ENCODE measurements around the gene RAPGEF2.
A peak's percentile ranks its signal among the peaks of the same experiment; 100 is the strongest.
"Not testable (repeated sequence)": the region's sequence is repeated elsewhere in the genome, so short reads cannot be mapped to it uniquely, and the experiment has no call there.

The RAPGEF2 gene

DNA sequence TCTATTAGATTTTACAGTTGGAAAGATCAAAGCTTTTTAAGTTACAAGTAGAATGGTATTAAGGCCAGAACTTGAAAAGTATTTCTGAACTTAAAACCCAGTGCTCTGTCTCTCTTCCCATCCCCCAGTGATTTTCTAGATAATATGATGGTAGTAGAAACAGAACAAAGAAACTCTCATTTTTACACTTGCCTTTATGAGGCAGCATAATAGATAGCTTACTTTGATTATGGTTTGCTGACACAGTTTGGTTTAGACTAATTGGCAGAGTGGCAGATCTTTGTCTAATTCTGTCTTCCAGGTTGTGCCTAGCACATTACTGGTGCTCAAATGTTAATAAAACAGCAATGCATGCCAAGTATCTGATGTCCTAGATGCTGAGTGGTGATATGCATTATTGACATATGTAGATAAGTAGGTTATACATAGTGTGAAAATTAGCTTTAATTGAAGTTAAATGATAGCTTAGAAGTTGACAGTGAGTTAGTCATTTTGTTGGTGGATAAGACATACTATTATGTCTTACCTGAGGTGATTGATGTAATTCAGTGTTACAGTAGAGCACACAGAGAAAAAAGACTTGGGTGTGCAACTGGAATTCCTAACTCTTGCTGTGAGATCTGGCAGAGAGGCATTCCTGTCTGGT is 4.3 kb upstream of the RAPGEF2 start:
- no peak for DNase-seq

DNA sequence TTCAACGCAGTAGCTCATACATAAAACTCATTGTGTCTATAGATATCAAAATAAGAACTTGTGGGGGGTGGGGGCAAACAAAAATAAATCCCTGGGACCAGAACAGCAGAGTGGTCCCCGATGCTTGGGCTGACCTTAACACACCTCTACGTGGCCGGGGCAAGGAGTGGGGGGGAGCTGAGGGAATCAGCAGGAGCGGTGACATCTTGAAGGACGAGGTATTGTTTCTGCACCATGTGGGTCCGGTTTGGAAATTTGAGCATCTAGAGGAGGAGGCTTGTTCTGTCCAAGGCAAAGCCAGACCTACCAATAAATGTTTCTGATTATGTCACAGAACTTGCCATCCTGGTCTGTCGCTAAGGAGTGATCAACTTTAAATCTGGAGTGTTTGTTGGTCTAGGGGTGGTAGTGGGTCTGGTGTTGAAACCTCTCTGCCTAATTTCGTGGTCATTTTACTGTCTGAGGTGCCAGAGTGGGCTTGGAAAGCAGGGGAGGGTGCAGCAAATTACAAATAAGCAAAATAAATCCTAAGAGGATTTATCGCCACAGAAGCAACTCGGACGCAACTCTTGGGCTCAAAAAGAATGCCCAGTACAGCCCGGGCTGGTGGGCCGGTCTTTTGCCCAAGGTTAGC is 774 bp upstream of the RAPGEF2 start:
- no peak for DNase-seq

DNA sequence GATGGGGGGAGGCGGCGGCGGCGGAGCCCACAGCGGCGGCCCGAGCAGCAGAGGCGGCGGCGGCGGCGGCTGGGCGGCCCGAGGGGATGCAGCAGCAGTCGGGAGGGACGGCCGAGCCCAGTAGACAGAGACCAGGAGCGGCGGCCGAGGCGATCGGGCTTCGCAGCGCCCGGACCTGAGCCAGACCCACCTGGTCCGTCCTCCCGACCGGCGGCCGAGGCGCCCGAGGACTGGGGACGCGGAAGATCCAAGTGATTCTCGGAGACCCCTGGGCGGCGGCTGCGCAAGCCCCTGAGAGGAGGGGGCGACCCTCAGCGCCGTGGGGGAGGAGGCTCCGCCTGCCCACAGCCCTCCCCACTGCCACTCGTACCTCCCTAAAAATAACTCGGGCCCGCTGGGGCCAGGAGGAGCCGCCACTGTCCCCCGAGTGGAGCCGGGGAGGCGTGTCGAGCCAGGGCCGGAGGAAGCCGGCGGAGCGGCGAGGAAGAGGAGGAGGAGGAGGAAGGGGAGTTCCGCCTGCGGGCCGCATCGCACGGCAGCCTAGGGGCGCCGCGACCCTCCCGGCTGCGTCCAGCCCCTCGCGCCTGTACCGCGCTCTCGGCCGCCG is 608 bp downstream of the RAPGEF2 start:
- no peak for DNase-seq

DNA sequence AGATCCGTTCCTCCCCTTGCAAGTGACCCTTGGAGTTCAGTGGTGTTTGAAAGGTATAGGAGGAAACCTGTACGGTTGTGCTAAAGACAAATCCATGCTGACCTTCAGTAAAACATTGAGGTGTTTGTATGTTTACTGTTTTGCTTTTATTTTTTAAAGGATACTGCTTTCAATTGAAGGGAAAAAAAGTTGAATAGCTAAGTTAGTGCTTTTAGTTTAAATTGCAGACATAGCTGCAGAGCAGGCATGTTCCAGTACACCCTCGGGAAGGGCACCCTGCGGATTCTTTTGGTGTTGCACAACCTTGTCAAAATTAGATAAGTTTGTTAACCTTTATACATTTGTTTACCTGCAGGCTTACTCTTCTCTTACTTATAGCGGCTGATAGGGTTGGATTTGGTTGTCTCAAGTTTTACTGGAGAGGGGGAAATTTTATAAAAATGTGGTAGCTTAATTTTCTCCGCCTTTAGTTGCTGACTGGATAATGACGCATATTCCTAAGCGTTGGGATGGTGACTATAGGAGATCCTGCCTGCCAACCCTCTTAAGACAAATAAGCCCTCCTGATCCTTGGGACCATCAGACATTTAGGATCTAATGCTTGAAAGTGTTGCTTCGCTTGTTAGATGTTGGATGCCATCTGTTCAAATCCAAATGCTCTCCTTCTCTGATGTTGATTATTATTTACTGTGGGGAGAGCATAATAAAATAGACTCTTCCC is 2.0 kb downstream of the RAPGEF2 start:
- DNase-seq, result peak; percentile 50

DNA sequence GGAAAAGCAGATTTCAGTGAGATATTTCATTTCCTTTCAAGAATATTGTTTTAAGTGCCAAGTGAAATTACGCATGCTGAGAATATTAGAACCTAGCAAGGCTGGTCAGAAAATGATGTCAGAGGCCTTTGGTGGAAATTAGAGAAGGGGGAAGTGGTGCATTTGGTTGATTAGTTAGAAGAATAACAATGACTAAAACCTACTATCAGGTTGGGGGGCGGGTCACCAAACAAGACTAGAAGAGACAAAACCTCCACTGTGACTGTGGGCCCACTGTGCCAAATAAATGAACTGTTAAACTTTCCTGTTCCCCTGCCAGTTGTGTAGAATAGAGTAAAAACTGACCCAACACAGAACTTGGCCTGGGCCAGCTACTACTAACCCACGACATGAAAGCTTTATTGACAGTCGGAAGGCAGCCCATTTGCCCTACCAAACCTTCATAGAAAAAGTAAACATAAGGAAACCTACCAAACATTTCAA is 2.9 kb downstream of the RAPGEF2 start:
- no peak for DNase-seq

DNA sequence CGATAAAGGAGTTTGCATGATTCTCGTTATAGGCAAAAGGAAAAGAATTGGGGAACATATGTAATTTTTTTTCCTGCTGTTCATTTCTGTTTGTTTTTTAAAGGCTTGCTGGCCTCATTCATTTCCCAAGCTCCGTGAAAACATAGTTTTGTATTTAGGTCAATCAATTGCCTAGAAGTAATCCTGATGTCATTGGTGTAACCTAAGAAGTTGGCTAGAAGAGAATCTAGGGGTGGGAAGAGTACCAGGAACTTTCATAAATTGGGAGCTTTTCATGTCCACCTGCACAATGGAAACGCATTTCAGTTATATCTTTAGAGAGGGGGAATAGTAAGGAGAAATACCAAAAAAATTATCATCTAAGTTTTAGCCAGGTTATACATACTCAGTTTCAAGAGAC is 3.8 kb downstream of the RAPGEF2 start:
- DNase-seq, result no peak

DNA sequence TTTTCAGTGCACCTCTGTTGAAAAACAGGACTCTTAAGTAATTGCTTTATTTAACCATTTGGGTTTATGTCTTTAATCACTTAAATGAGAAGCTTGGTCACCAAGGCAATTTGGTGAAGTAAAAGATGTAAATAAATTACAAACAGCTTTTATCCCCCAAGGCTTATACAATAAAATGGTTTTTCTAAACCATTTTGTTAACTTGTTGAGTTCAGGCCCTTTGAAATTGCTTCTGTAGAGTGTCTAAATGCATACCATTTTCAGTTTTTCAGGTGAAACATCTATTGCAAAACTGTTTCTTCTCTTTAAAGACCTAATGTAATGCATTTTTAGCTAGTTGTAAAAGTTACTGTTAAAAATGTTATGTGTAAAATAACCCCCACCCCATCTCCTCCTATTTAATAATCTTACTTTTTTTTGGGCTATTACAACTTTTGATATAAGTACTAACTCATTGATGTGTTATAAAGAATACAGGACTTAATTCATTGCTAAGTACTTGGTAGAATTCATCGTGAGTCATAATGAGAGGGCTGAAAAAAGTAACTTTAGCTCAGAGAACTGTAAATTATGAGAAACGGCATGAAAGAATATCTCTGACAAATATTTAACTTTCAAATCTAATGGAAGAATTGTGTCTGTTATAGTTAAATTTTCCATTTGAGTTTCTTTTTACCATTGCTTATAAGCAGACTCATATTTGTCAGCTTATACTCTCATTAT is 4.5 kb downstream of the RAPGEF2 start:
- no peak for DNase-seq

DNA sequence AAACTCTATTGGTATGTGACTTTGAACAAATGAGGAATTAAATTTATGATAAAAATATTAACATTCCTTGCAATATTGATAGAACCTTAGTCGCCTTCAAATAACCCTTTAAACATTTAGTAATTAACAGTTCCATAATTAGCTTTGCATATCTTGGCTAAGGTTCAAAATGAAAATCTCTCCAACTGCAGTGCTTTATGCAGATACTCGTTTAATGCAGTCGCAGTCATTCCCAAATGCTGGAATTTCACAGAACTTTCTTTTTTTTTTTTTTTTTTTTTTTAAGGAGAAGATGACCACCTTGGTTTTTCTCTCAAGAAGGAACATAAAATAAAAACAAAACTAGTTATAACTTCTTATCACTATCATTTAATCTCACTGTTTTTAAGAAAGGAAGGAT is 5.2 kb downstream of the RAPGEF2 start:
- DNase-seq, result no peak

DNA sequence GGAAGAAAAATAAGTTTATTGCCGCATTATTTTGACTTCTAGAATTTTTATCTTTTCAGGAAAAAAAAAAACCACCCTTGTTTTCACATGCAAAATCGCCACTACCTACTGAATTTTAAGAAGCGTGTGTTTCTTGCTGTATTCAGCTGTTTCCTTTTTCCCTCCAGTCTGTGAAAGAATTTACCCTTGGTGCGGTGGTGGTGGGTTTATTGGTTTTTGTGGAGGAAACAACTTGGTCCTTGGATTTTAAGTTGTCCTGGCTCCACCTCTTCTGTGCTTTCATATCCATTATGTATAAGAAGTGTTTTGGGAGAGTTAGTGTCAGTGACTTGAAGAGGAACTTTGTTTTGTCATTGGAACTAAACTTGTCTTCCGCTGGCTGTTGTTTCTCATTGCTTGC is 8.1 kb downstream of the RAPGEF2 start:
- DNase-seq, result no peak

DNA sequence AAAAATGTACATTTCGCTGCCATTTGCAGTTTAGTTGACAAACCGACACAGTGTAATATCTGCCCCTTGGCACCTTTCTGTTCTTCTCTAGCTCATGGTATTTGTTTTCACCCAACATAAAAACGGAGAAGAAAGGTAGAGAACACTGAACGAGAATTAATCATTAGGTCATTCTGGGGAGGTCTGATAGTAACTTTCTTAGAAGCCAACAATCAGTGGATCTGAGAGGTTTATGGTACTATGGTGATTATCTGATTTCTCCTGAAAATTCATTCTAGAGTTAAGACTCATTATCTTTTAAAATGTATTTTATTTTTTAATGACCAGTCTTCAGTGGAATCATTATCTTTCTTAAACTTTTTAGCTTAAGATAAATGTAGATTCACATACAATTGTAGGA is 8.5 kb downstream of the RAPGEF2 start:
- DNase-seq, result no peak

DNA sequence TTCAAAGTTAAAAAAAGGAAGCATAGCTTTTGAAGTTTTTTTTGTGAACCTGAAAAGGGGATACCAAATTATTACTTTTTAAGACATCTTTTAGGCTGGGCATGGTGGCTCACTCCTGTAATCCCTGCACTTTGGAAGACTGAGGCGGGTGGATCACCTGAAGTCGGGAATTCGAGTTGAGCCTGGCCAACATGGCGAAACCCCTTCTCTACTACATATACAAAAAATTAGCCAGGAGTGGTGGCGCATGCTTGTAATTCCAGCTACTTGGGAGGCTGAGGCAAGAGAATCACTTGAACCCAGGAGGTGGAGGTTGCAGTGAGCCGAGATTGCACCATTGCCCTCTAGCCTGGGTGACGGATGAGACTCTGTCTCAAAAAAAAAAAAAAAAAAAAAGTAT is 10.5 kb downstream of the RAPGEF2 start:
- not testable (repeated sequence) for DNase-seq

DNA sequence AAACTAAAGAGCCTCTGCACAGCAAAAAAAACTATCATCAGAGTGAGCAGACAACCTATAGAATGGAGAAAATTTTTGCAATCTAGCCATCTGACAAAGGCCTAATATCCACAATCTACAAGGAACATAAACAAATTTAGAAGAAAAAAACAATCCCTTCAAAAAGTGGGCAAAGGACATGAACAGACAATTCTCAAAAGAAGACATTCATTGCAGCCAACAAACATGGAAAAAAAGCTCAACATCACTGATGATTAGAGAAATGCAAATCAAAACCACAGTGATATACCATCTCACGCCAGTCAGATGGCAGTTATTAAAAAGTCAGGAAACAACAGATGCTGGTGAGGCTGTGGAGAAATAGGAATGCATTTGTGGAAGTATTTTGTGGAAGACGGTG is 13.2 kb downstream of the RAPGEF2 start:
- not testable (repeated sequence) for DNase-seq

DNA sequence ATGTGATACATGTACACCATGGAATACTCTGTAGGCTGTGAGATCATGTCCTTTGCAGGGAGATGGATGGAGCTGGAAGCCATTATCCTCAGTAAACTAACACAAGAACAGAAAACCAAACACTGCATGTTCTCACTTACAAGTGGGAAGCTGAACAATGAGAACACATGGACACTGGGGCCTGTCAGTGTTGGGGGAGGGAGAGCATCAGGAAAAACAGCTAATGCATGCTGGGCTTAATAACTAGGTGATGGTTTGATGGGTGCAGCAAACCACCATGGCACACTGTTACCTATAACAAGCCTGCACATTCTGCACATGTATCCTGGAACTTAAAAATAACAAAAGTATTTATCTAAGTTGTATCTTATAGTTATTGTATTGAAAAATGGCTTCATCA is 13.8 kb downstream of the RAPGEF2 start:
- not testable (repeated sequence) for DNase-seq

DNA sequence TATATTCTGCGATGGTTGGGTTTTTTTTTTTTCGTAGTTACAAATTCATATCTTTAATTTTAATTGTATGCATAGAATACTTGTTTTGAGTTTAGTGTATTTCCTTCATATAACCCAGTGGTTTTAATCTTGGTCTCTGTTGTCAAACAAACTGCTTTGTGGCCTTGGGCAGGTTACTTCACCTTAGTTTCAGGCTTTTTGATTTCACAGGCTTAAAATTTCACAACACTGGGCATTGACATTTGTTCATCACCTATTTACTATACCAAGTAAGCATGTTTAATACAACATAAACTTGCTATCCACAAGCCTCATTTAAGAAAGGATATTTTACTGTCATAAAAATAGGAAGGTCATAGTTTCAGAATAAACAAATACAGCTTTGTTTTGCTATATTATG is 14.7 kb downstream of the RAPGEF2 start:
- no peak for DNase-seq

DNA sequence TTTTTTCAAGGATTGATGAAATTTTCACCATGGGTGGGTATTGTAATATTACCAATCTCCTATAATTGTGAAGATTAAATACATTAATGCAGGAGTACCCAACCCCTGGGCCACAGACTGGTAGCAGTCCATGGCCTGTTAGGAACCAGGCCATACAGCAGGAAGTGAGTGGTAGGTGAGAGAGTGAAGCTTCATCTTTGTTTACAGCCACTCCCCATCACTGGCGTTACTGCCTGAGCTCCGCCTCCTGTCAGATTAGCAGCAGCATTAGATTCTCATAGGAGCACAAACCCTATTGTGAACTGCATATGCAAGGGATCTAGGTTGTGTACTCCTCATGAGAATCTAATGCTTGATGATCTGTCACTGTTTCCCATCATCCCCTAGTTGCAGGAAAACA is 15.1 kb downstream of the RAPGEF2 start:
- no peak for DNase-seq

DNA sequence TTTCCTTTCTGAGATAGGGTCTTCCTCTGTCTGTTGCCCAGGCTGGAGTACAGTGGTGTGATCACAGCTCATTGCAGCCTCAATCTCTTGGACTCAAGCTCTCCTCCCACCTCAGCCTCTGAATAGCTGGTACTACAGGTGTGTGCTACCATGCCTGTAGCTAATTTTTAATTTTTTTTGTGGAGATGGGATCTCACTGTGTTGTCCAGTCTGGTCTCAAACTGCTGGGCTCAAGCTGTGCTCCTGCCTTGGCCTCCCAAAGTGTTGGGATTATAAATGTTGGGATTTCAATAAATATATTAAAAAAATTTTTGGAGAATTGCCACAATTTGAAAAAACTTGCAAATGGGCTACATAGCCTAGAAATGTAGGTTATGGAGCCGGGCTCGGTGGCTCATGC is 18.5 kb downstream of the RAPGEF2 start:
- DNase-seq, result no peak

DNA sequence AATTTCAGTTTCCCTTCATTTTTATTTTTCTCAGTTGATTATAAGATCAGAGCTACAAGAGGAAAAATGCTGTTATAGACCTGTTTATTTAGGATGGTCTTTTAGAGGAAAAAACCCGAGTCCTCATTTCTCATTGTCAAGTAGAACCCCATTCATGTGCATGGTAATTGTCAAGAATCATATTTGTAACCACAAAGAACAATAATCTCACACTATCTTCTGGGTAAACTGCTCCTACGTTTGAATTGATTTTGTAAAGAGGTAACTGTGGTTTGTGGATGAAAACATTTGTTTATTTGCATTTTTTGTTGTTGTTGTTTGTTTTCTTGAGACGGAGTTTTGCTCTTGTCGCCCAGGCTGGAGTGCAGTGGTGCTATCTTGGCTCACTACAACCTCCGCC is 23.8 kb downstream of the RAPGEF2 start:
- no peak for DNase-seq

DNA sequence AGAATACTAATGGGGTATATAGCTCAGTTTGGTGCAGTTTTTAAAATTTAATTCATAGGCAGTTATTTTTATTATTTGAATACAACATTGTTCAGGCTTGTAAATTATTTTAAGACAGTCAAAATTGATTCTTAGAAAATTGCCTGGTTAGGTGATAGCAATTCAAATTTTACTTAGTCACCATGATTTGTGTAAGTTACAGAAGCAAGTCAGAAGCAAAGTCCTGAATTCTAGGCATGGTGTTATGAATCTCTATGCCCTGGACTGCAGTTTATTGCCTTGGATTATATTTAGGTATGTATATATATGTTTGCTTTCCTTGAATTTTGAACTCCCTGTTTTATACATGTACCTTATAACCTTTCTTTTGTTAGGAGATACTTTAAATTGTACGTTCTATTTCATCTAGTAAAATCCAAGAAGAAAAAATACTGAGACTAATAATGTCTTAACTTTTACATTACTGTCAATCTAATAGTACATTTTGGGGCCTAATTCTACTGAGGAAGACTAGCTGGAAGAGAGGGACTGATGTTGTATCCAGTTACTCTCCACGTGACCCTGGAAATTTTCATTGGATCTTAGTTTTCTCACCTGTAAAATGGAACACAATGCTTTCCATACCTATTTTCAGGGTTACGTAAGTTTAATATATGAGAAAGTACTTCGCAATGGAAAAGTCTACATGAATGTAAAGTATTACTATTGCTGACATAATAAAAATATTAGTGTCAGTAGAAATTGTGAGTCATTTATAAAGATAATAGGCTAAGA is 25.1 kb downstream of the RAPGEF2 start:
- DNase-seq, result no peak

DNA sequence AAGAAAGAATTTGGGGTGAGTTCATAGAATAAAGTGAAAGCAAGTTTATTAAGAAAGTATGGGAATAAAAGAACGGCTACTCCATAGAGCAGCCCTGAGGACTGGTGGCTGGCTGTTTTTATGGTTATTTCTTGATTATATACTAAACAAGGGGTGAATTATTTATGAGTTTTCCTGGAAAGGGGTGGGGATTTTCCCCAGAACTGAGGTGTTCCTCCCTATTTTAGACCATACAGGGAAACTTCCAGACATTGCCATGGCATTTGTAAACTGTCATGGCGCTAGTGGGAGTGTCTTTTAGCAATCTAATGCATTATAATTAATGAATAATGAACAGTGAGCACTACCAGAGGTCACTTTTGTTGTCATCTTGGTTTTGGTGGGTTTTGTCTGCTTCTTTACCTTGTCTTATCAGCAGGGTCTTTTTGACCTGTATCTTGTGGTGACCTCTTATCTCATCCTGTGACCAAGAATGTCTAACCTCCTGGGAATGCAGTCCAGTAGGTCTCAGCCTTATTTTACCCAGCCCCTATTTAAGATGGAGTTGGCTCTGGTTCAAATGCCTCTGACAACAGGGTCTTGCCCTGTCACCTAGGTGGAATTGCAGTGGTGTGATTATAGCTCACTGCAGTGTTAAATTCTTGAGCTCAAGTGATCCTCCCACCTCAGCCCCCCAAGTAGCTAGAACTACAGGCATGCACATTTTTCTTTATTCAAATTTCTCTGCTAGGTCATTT is 27.1 kb downstream of the RAPGEF2 start:
- no peak for DNase-seq

DNA sequence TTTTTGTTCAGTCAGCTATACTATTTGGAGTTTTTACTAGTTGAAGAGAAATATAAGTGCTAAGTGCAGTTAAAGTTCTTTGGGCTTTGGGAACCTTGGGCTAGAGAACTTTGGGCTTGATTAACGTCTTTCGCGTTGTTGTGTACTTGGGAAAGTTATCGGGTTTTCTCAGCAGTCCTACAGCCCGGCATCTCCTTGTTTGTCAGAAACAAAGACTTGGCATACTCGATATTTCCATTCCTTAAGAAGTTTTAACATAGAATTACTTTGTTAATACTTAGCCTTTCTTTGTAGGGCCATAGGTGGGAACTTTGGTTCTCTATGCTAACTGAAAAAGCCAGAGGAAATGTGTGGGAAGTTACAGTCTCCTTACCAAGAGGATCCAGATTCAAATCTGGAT is 28.7 kb downstream of the RAPGEF2 start:
- no peak for DNase-seq

DNA sequence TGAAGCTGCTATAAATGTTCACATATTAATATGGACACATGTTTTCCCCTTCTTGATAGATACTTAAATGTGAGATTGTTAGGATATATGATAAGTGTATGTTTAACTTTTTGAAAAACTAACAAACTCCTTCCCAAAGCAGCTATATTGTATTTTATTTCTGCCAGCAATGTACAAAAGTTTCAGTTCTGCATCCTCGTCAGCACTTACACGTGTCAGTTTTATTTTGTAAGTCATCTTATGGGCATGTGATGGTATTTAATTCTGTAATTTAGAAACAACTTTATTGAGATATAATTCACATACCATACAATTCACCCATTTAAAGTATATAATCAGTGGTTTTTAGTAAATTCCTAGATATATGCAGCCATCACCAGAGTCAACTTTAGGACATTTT is 31.6 kb downstream of the RAPGEF2 start:
- no peak for DNase-seq

DNA sequence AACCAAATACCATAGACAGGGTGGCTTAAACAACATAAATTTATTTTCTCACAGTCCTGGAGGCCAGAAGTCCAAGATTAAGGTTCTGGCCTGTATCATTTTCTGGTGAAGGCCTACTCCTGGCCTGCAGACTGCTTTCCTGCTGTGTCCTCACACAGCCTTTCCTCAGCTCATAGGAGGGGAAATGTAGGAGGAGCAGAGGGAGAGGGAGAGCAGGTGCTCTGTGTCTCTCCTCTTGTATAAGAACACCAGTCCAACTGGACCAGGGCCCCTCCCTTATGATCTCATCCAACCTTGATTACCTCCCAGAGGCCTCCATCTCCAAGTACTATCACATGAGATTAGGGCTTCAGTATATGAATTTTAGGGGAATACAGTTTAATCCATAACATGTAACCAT is 34.3 kb downstream of the RAPGEF2 start:
- no peak for DNase-seq

Measured in NCI-H1694 treated with DMSO at 0.1 percent for 48 hours (cell line).